Naive thymus-derived CD4-positive, alpha-beta T cell (primary cell): ENCODE measurements around the gene GRAMD2A. TPM values are rescaled to one million over a fixed set of nuclear protein-coding genes. Genes with fewer than 3 reads are reported as not detected.

Experiments used
- ATAC-seq: fragments of 150-1000 bp; cut with Tn5 transposase; 2 replicates; pipeline ENCODE4 v1.10.0; 2021; ENCODE audit warnings: mild to moderate bottlenecking, moderate library complexity
- CTCF ChIA-PET: fragments of 350-600 bp; sonication (Branson Sonifier 250); formaldehyde crosslinking; loops from one replicate; lab custom pipeline; 2021; ENCODE audit warnings: antibody characterized with exemption; lab: Charles Lee
- POLR2A ChIA-PET: fragments of 350-600 bp; sonication (Branson Sonifier 250); formaldehyde crosslinking; loops from one replicate; lab custom pipeline; 2021; ENCODE audit warnings: antibody characterized with exemption, inconsistent platforms; lab: Charles Lee
- DNase-seq, 9 donors: peaks; one replicate each; pipeline versions ENCODE4 v3.0.0 to v3.0.0-alpha.2; 2020 to 2022; ENCODE audit warnings: mixed read lengths in 1 of 9
- H3K27ac ChIP-seq: one replicate; pipeline ENCODE4 v1.7.0; 2013; ENCODE audit warnings: mild to moderate bottlenecking, low read depth, low read length, moderate library complexity
- H3K27me3 ChIP-seq, 2 donors: one replicate each; pipeline ENCODE4 v1.7.0; 2013; ENCODE audit warnings: low read length in 2 of 2, mild to moderate bottlenecking in 2 of 2, moderate library complexity in 2 of 2; ENCODE audit not compliant: control insufficient read depth in 2 of 2, insufficient read depth in 2 of 2
- H3K36me3 ChIP-seq, 3 experiments: 1 replicate in 2 of 3; 2 replicates in 1 of 3; pipeline ENCODE4 v1.7.0; 2013; ENCODE audit warnings: low read length in 3 of 3, mild to moderate bottlenecking in 3 of 3, moderate library complexity in 1 of 3; ENCODE audit not compliant: insufficient read depth in 3 of 3, control insufficient read depth in 2 of 3
- H3K4me1 ChIP-seq, 2 donors: one replicate each; pipeline ENCODE4 v1.7.0; 2013; ENCODE audit warnings: low read length in 2 of 2, mild to moderate bottlenecking in 2 of 2, moderate library complexity in 1 of 2; ENCODE audit not compliant: control insufficient read depth in 2 of 2, insufficient read depth in 2 of 2
- H3K4me3 ChIP-seq: 2 replicates; pipeline ENCODE4 v1.7.0; 2013; ENCODE audit warnings: mild to moderate bottlenecking, low read length
- H3K9me3 ChIP-seq, 3 experiments: 1 replicate in 2 of 3; 2 replicates in 1 of 3; pipeline ENCODE4 v1.7.0; 2013; ENCODE audit warnings: low read length in 3 of 3; ENCODE audit not compliant: control insufficient read depth in 2 of 3
- H3K27ac Mint-ChIP-seq, 9 donors: one replicate each; pipeline ENCODE4 v1.8.0; 2020 to 2022; ENCODE audit warnings: mixed read lengths in 9 of 9, mild to moderate bottlenecking in 8 of 9, moderate library complexity in 5 of 9, inconsistent platforms in 2 of 9
- H3K27me3 Mint-ChIP-seq, 5 donors: one replicate each; pipeline ENCODE4 v1.8.0; 2021 to 2022; ENCODE audit warnings: mixed read lengths in 5 of 5, mild to moderate bottlenecking in 1 of 5
- H3K36me3 Mint-ChIP-seq, 5 donors: one replicate each; pipeline ENCODE4 v1.8.0; 2020 to 2022; ENCODE audit warnings: mixed read lengths in 5 of 5, mild to moderate bottlenecking in 3 of 5, inconsistent platforms in 1 of 5
- H3K4me1 Mint-ChIP-seq, 7 donors: one replicate each; pipeline ENCODE4 v1.8.0; 2020 to 2022; ENCODE audit warnings: mixed read lengths in 7 of 7, mild to moderate bottlenecking in 3 of 7, inconsistent platforms in 1 of 7
- H3K4me3 Mint-ChIP-seq, 10 donors: one replicate each; pipeline ENCODE4 v1.8.0; 2020 to 2022; ENCODE audit warnings: mild to moderate bottlenecking in 10 of 10, mixed read lengths in 10 of 10, moderate library complexity in 6 of 10, inconsistent platforms in 2 of 10
- H3K9me3 Mint-ChIP-seq, 11 donors: one replicate each; pipeline ENCODE4 v1.8.0; 2020 to 2022; ENCODE audit warnings: mixed read lengths in 11 of 11, mild to moderate bottlenecking in 4 of 11, inconsistent platforms in 1 of 11, moderate library complexity in 1 of 11
- intact Hi-C, 2 donors: fragments of 100-400 bp; cut with micrococcal nuclease; formaldehyde crosslinking; loops; one replicate each; pipeline ENCODE4 v1.15.1; 2023
- polyA plus RNA-seq, 2 donors: library from polyadenylated mRNA; unstranded; fragments of 300-500 nt; fragmentation: Illumina TruSeq; gene quantifications; one replicate each; pipeline ENCODE4 v1.2.3, GENCODE V29; 2021
- total RNA-seq, 6 experiments: library from RNA in 5 of 6; stranded (reverse) in 5 of 6; gene quantifications; 1 replicate in 5 of 6; 2 replicates in 1 of 6; pipeline ENCODE4 v1.2.3 and lab custom pipeline; 2021 to 2026

The GRAMD2A gene
- total and polyA plus RNA-seq, 7 experiments from 2014 or later = not detected

DNA sequence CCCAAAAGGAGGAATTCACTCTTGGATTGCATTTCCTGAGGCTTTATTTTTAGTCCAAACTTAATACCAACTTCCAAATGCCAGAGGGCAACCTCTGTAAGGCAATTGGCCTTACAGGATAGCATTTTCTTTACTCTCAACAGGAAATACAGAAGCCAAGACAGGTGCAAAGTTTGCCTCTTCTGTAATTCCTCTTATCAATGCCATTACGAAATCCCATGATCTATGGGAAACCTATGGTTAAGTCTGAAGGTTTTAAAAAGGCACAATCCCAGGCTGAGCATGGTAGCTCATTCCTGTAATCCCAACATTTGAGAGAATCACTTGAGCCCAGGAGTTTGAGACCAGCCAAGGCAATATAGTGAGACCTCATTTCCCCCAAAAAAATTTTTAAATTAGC lies 18.5 kb upstream of the GRAMD2A start:
- Mint-ChIP-seq H3K9me3 (no peaks in the 10 kb centered on the region), H3K27me3 (no peaks in the 10 kb centered on the region), H3K4me3 (no peak overlapping the region), H3K27ac (peak overlapping the region in 1 of 9 donors; percentile 42), H3K36me3 (peaks cover 6 to 46% (median 22%) of the 10 kb centered on the region in 5 donors), H3K4me1 (peaks cover 12 to 53% (median 20%) of the 10 kb centered on the region in 7 donors)
- Histone ChIP-seq H3K4me1 (peaks cover 0 to 4% of the 10 kb centered on the region in 2 donors), H3K27me3 (no peaks in the 10 kb centered on the region), H3K4me3 (no peak overlapping the region), H3K27ac (no peak overlapping the region), H3K36me3 (peaks cover 32 to 86% (median 40%) of the 10 kb centered on the region in 3 experiments), H3K9me3 (no peaks in the 10 kb centered on the region)
- DNase-seq (no peak), ATAC-seq (no peak)
- CTCF ChIA-PET = interaction anchor here (0.7 to 2.5 kb wide), 3 partner anchors 11 to 111 kb away, joined by 3 to 9 read pairs (median 7); no protein-coding TSS in a partner anchor
- intact Hi-C loops = no loop called here
- POLR2A ChIA-PET = interaction anchor here (0.7 kb wide), 1 partner anchor 10 kb away, joined by 3 read pairs; no protein-coding TSS in a partner anchor

DNA sequence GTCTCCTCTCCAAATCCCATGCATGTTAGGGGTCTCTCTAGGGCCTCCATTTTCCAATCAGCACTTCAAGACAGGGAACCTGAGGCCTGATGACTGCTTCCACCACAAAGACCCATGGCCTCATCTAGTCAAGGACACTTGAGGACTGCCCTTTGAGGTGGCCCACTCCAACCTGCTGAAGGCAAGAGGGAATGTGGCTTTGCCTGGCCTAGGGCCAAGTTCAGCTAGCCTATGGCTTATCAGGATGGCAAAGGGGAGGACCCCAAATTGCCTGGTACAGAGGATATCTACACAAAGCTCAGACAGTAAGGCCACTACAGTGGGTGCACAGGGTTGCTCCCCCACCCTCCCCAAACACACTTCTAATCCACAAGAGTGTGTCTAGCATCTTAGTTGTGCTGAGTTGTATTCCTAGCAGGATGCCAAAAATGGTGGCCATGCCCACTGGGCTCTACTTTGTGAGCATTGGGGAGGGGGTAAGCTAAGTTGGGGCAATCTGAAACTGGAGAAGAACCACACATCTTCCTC lies 10.0 kb upstream of the GRAMD2A start:
- H3K27ac Mint-ChIP-seq = peak overlapping the region in 3 of 9 donors; percentile 16 to 65 (median 32)
- no peak for DNase-seq
- H3K36me3 Mint-ChIP-seq = peaks cover 19 to 64% (median 34%) of the 10 kb centered on the region in 5 donors
- ChIA-PET POLR2A (interaction anchor here (0.9 to 1.5 kb wide), 2 partner anchors 20 to 24 kb away, joined by 3 read pairs; no protein-coding TSS in a partner anchor), CTCF (no interaction called here)
- H3K27me3 ChIP-seq = no peaks in the 10 kb centered on the region
- no peak for ATAC-seq
- H3K27me3 Mint-ChIP-seq = no peaks in the 10 kb centered on the region
- no peaks in the 10 kb centered on the region for H3K9me3 ChIP-seq
- no peak overlapping the region for H3K27ac ChIP-seq
- no peak overlapping the region for H3K4me3 ChIP-seq
- intact Hi-C loops = no loop called here
- H3K4me1 Mint-ChIP-seq = peaks cover 0 to 40% (median 0%) of the 10 kb centered on the region in 7 donors
- H3K4me1 ChIP-seq = no peaks in the 10 kb centered on the region
- H3K36me3 ChIP-seq = peaks cover 33 to 97% (median 41%) of the 10 kb centered on the region in 3 experiments
- H3K4me3 Mint-ChIP-seq = no peak overlapping the region
- no peaks in the 10 kb centered on the region for H3K9me3 Mint-ChIP-seq

DNA sequence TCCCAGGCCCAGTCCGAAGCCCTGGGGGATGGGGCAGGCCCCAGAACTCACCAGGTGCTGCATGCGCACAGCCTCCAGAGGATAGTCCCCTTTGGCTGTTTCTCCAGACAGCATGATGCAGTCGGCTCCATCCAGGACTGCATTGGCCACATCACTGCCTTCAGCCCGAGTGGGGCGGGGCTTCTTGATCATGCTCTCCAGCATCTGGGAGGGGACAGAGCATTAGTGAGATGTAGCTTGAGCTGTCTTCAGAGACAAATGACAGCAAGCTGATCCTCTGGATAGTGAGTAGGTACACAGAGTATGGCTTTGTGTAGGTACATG lies 9.1 kb upstream of the GRAMD2A start:
- Histone ChIP-seq H3K27ac (no peak overlapping the region), H3K4me1 (no peaks in the 10 kb centered on the region), H3K27me3 (no peaks in the 10 kb centered on the region), H3K36me3 (peaks cover 35 to 98% (median 41%) of the 10 kb centered on the region in 3 experiments), H3K9me3 (no peaks in the 10 kb centered on the region), H3K4me3 (no peak overlapping the region)
- no peaks in the 10 kb centered on the region for H3K9me3 Mint-ChIP-seq
- peaks cover 0 to 35% (median 0%) of the 10 kb centered on the region in 7 donors for H3K4me1 Mint-ChIP-seq
- H3K36me3 Mint-ChIP-seq = peaks cover 19 to 61% (median 34%) of the 10 kb centered on the region in 5 donors
- ATAC-seq (no peak), DNase-seq (no peak)
- peak overlapping the region in 1 of 9 donors; percentile 81 for H3K27ac Mint-ChIP-seq
- H3K27me3 Mint-ChIP-seq = no peaks in the 10 kb centered on the region
- CTCF ChIA-PET = no interaction called here
- H3K4me3 Mint-ChIP-seq = no peak overlapping the region
- intact Hi-C loops = no loop called here
- POLR2A ChIA-PET = no interaction called here

DNA sequence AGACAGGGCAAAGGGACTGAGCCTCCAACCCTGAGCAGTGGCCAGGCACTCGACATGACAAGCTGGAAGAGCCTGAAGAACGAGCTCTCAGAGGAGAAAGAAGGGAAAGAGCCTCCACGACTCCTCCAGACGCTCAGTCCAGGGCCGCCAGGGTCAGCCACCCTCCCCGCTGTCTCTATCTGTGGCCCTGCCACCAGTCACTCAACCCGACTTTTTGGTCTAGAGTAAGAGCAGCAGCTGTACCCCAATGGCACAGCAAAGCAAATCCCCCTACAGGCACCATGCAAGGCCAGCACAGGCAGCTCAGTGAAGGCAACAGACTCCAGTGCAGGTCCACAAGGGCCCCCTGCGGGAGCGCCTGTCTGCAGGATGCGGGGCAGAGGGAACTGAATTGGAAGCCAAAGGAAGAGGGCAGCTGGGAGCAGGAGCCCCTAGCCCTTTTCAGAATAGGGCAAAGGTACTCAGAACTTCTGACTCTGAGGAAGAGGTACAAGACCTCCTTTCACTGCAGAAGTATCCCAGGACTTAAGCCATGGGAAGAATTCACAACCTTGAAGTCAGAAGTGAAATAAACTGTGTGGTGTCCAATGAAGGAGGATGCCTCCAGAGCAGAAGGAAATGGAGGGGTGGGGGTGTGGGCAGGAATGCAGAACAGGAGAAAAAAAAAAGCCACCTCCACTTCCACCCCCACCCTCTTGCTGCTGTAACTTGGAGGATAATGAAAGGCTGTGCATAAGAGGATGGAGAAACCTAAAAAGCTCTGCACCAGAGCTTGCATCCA lies 8.5 kb upstream of the GRAMD2A start:
- CTCF ChIA-PET = no interaction called here
- DNase-seq (no peak), ATAC-seq (no peak)
- Mint-ChIP-seq H3K36me3 (peaks cover 19 to 56% (median 34%) of the 10 kb centered on the region in 5 donors), H3K9me3 (no peaks in the 10 kb centered on the region), H3K4me1 (peaks cover 0 to 29% (median 0%) of the 10 kb centered on the region in 7 donors), H3K4me3 (no peak overlapping the region), H3K27me3 (no peaks in the 10 kb centered on the region), H3K27ac (peak overlapping the region in 2 of 9 donors; percentile 19 to 53)
- POLR2A ChIA-PET = no interaction called here
- H3K4me1 ChIP-seq = no peaks in the 10 kb centered on the region
- H3K27ac ChIP-seq = peak overlapping the region; percentile 12
- no peaks in the 10 kb centered on the region for H3K27me3 ChIP-seq
- H3K4me3 ChIP-seq = no peak overlapping the region
- peaks cover 35 to 98% (median 41%) of the 10 kb centered on the region in 3 experiments for H3K36me3 ChIP-seq
- intact Hi-C loops = no loop called here
- H3K9me3 ChIP-seq = no peaks in the 10 kb centered on the region

DNA sequence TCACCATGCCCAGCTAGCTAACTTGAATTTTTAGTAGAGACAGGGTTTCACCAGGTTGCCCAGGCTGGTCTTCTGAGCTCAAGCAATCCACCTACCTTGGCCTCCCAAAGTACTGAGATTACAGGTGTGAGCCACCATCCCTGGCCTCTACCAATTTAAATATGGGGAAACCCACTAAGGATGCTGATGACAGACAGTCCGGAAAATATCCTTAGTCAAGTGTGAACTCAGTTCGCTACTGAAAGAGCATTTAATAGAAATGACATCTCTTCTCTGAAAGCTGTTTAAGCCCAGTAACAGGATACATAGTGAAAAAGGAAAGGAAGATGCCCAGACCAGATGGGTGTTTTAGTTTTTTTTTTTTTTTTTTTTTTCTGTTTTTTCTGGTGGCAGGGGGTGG lies 7.7 kb upstream of the GRAMD2A start:
- Mint-ChIP-seq H3K4me1 (peaks cover 0 to 32% (median 0%) of the 10 kb centered on the region in 7 donors), H3K36me3 (peaks cover 19 to 56% (median 32%) of the 10 kb centered on the region in 5 donors), H3K4me3 (no peak overlapping the region), H3K27me3 (no peaks in the 10 kb centered on the region), H3K27ac (peak overlapping the region in 1 of 9 donors; percentile 32), H3K9me3 (no peaks in the 10 kb centered on the region)
- ChIA-PET CTCF (no interaction called here), POLR2A (no interaction called here)
- no peaks in the 10 kb centered on the region for H3K9me3 ChIP-seq
- no peak overlapping the region for H3K4me3 ChIP-seq
- H3K27me3 ChIP-seq = no peaks in the 10 kb centered on the region
- DNase-seq = no peak
- no peak for ATAC-seq
- H3K27ac ChIP-seq = no peak overlapping the region
- no peaks in the 10 kb centered on the region for H3K4me1 ChIP-seq
- intact Hi-C loops = no loop called here
- peaks cover 37 to 98% (median 39%) of the 10 kb centered on the region in 3 experiments for H3K36me3 ChIP-seq

DNA sequence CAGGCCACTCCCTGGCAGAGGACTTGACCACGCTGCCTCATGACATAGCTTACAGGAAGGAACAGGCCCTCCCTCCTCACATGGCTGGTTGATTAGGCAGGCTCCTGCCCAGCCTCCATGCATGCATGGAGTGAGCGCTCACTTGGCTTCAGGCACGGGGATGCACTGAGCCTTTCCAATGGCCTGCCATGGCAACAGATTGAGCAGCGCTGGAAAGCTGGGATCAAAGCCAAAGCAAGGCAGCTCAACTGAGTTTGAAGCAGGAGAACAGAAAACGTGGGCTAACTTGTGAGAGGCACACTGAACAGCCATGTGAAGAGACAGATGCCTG lies 5.9 kb upstream of the GRAMD2A start:
- peaks cover 17 to 48% (median 27%) of the 10 kb centered on the region in 5 donors for H3K36me3 Mint-ChIP-seq
- peaks cover 0 to 35% (median 0%) of the 10 kb centered on the region in 7 donors for H3K4me1 Mint-ChIP-seq
- H3K27me3 ChIP-seq = no peaks in the 10 kb centered on the region
- H3K4me3 ChIP-seq = no peak overlapping the region
- POLR2A ChIA-PET = no interaction called here
- H3K27ac Mint-ChIP-seq = peak overlapping the region in 3 of 9 donors; percentile 7 to 75 (median 12)
- no peaks in the 10 kb centered on the region for H3K4me1 ChIP-seq
- H3K9me3 ChIP-seq = no peaks in the 10 kb centered on the region
- DNase-seq = no peak
- intact Hi-C loops = no loop called here
- H3K9me3 Mint-ChIP-seq = no peaks in the 10 kb centered on the region
- no peak overlapping the region for H3K27ac ChIP-seq
- peaks cover 28 to 100% (median 35%) of the 10 kb centered on the region in 3 experiments for H3K36me3 ChIP-seq
- CTCF ChIA-PET = interaction anchor here (1.0 kb wide), 1 partner anchor 37 kb away, joined by 3 read pairs; no protein-coding TSS in a partner anchor
- no peak overlapping the region for H3K4me3 Mint-ChIP-seq
- ATAC-seq = no peak
- no peaks in the 10 kb centered on the region for H3K27me3 Mint-ChIP-seq
